HCT116 (cell line): Measurements from ENCODE around the gene ERVH48-1. TPM values are rescaled to one million over a fixed set of nuclear protein-coding genes. Genes with fewer than 3 reads are reported as not detected.

Source experiments
- ATAC-seq: fragments of 200-7000 bp; cut with Tn5 transposase; 2 replicates; pipeline ENCODE4 v1.9.1; 2020; ENCODE audit warnings: mild to moderate bottlenecking, moderate library complexity
- BruUV-seq: library from RNA; stranded (reverse); fragments of 400-500 nt; replicated peaks from 2 replicates; lab custom pipeline; 2021; lab: Mats Ljungman, UMichigan
- CTCF ChIA-PET: fragments of 300-600 bp; sonication (Branson Sonifier 250); formaldehyde crosslinking; loops from one replicate; lab custom pipeline; 2021; ENCODE audit warnings: antibody characterized with exemption; lab: Charles Lee
- POLR2A ChIA-PET: fragments of 300-600, 350-600 bp; sonication (Branson Sonifier 250); formaldehyde crosslinking; loops from one replicate; lab custom pipeline; 2021; ENCODE audit warnings: antibody characterized with exemption; lab: Charles Lee
- RAD21 ChIA-PET, 2 experiments: fragments of 300-600 bp; sonication (Branson Sonifier 250); formaldehyde crosslinking; loops; one replicate each; lab custom pipeline; 2023; ENCODE audit warnings: low total read pairs in 2 of 2; ENCODE audit not compliant: uncharacterized antibody in 2 of 2, unreplicated experiment in 2 of 2, low non-redundant PET in 1 of 2; lab: Charles Lee
- DNase-seq: peaks from one replicate; pipeline ENCODE4 v3.0.0-alpha.2; 2010; ENCODE audit warnings: low read depth, low spot score
- H2AFZ ChIP-seq: fragments of 200-600 bp; shearing (Covaris generic), sonication (generic); 2 replicates; pipeline ENCODE4 v1.6.1; 2017; ENCODE audit warnings: low read depth, mixed run types, mixed read lengths, antibody characterized with exemption, low read length; ENCODE audit not compliant: poor library complexity, severe bottlenecking
- H3K27ac ChIP-seq: 2 replicates; pipeline ENCODE4 v1.5.1; 2012; ENCODE audit warnings: low read depth, low read length
- H3K27me3 ChIP-seq: fragments of 200-600 bp; sonication (generic); 2 replicates; pipeline ENCODE4 v1.6.1; 2016; ENCODE audit warnings: mixed run types, low read length, mixed read lengths; ENCODE audit not compliant: insufficient read depth
- H3K36me3 ChIP-seq, 2 experiments: fragments of 200-500 bp in 1 of 2; fragments of 200-600 bp in 1 of 2; sonication (Bioruptor generic) in 1 of 2; sonication (generic) in 1 of 2; 2 replicates each; pipeline versions ENCODE4 v1.5.1 to v1.6.1; 2014 to 2016; ENCODE audit warnings: low read length in 2 of 2, inconsistent platforms in 1 of 2, mixed read lengths in 1 of 2, mixed run types in 1 of 2; ENCODE audit not compliant: insufficient read depth in 2 of 2, control insufficient read depth in 1 of 2
- H3K4me1 ChIP-seq, 2 experiments: fragments of 200-600 bp in 1 of 2; sonication (generic) in 1 of 2; 2 replicates each; pipeline versions ENCODE4 v1.5.1 to v1.6.1; 2012 to 2017; ENCODE audit warnings: low read length in 2 of 2, inconsistent platforms in 1 of 2, mild to moderate bottlenecking in 1 of 2, mixed read lengths in 1 of 2, mixed run types in 1 of 2, moderate library complexity in 1 of 2; ENCODE audit not compliant: insufficient read depth in 2 of 2, control insufficient read depth in 1 of 2
- H3K4me2 ChIP-seq: fragments of 200-600 bp; sonication (generic); 2 replicates; pipeline ENCODE4 v1.6.1; 2017; ENCODE audit warnings: mixed run types, low read length, mixed read lengths
- H3K4me3 ChIP-seq, 2 experiments: fragments of 200-600 bp in 1 of 2; sonication (generic) in 1 of 2; replicated peaks in 1 of 2; 2 replicates each; pipeline ENCODE4 v1.5.1; 2011 to 2016; ENCODE audit warnings: low read length in 2 of 2, control low read depth in 1 of 2, low read depth in 1 of 2, mild to moderate bottlenecking in 1 of 2, mixed read lengths in 1 of 2, mixed run types in 1 of 2
- H3K79me2 ChIP-seq: fragments of 200-600 bp; sonication (generic); 2 replicates; pipeline ENCODE4 v1.6.1; 2017; ENCODE audit warnings: mild to moderate bottlenecking, mixed run types, low read length, moderate library complexity, mixed read lengths; ENCODE audit not compliant: insufficient read depth
- H3K9ac ChIP-seq: fragments of 200-600 bp; sonication (generic); 2 replicates; pipeline ENCODE4 v1.6.1; 2016; ENCODE audit warnings: low read length, mixed read lengths
- H3K9me2 ChIP-seq: fragments of 200-600 bp; sonication (generic), shearing (Covaris generic); 2 replicates; pipeline ENCODE4 v1.6.1; 2017; ENCODE audit warnings: mixed run types, mild to moderate bottlenecking, moderate library complexity; ENCODE audit not compliant: insufficient read depth
- H3K9me3 ChIP-seq, 2 experiments: fragments of 200-500 bp in 1 of 2; fragments of 200-600 bp in 1 of 2; sonication (Bioruptor generic) in 1 of 2; sonication (generic) in 1 of 2; 2 replicates each; pipeline ENCODE4 v1.6.1; 2014 to 2017; ENCODE audit warnings: low read length in 2 of 2, mixed read lengths in 2 of 2, inconsistent platforms in 1 of 2, low read depth in 1 of 2, mild to moderate bottlenecking in 1 of 2, mixed run types in 1 of 2, moderate library complexity in 1 of 2; ENCODE audit not compliant: control insufficient read depth in 1 of 2, insufficient read depth in 1 of 2
- H4K20me1 ChIP-seq: fragments of 200-600 bp; sonication (generic), shearing (Covaris generic); 2 replicates; pipeline ENCODE4 v1.6.1; 2017; ENCODE audit warnings: mixed run types, mild to moderate bottlenecking, moderate library complexity; ENCODE audit not compliant: insufficient read depth
- ATF3 ChIP-seq: IDR thresholded peaks from 2 replicates; pipeline ENCODE4 v1.6.1; 2012
- CEBPB ChIP-seq: IDR thresholded peaks from 2 replicates; pipeline ENCODE4 v1.6.1; 2012; ENCODE audit warnings: low read depth
- CTCF ChIP-seq, 3 experiments: fragments of 200-600 bp in 1 of 3; sonication (generic) in 1 of 3; IDR thresholded peaks in 2 of 3; conservative IDR thresholded peaks in 1 of 3; 2 replicates each; pipeline ENCODE4 v1.5.1; 2012 to 2017; ENCODE audit warnings: low read depth in 2 of 3, low read length in 2 of 3, antibody characterized with exemption in 1 of 3, borderline replicate concordance in 1 of 3, control low read depth in 1 of 3, mild to moderate bottlenecking in 1 of 3, mixed read lengths in 1 of 3, mixed run types in 1 of 3, moderate library complexity in 1 of 3; ENCODE audit not compliant: insufficient read depth in 1 of 3
- EGR1 ChIP-seq: IDR thresholded peaks from 2 replicates; pipeline ENCODE4 v1.6.1; 2012; ENCODE audit warnings: low read depth
- JUND ChIP-seq: IDR thresholded peaks from 2 replicates; pipeline ENCODE4 v1.6.1; 2012
- POLR2AphosphoS5 ChIP-seq: IDR thresholded peaks from 2 replicates; pipeline ENCODE4 v1.6.1; 2011; ENCODE audit warnings: mild to moderate bottlenecking, low read depth, low read length, moderate library complexity
- SIN3A ChIP-seq: IDR thresholded peaks from 2 replicates; pipeline ENCODE4 v1.6.1; 2012; ENCODE audit warnings: low read depth
- TCF7L2 ChIP-seq: IDR thresholded peaks from 2 replicates; pipeline ENCODE4 v1.7.0; 2011; ENCODE audit warnings: borderline replicate concordance, inconsistent platforms; ENCODE audit not compliant: insufficient read depth, insufficient read length; ENCODE audit errors: extremely low read depth
- YY1 ChIP-seq: IDR thresholded peaks from 2 replicates; pipeline ENCODE4 v1.6.1; 2011; ENCODE audit warnings: low read length, low read depth, moderate library complexity, mild to moderate bottlenecking; ENCODE audit not compliant: insufficient replicate concordance; ENCODE audit errors: extremely low read depth
- ZFX ChIP-seq: fragments of 450-650 bp; IDR thresholded peaks from 2 replicates; pipeline ENCODE4 v1.6.1; 2017
- intact Hi-C: fragments of 100-400 bp; cut with micrococcal nuclease; formaldehyde crosslinking; loops from 2 replicates; pipeline ENCODE4 v1.10.0; 2022
- total RNA-seq: library from RNA; stranded (reverse); gene quantifications from one replicate; pipeline ENCODE4 v1.2.1, GENCODE V29; 2021; ENCODE audit not compliant: unreplicated experiment

The ERVH48-1 gene
- total RNA-seq, 1 experiment from 2014 or later: not detected

- no peak overlapping the region for H3K4me3 ChIP-seq
- no peaks in the 10 kb centered on the region for H3K4me1 ChIP-seq
- RAD21 ChIA-PET: no interaction called here
- POLR2A ChIA-PET: no interaction called here
- no peak overlapping the region for H3K27ac ChIP-seq
- no peaks in the 10 kb centered on the region for H3K27me3 ChIP-seq
- peaks cover 40% of the 10 kb centered on the region; the same call in 1 of the 2 replicates for H3K79me2 ChIP-seq
- intact Hi-C loops: no loop called here
- DNase-seq (no peak), ATAC-seq (no peak)
- H3K36me3 ChIP-seq: peaks cover 33 to 42% of the 10 kb centered on the region in 2 experiments
- BruUV-seq: no TSS peak
- no peak overlapping the region for H3K9ac ChIP-seq
- no peaks in the 10 kb centered on the region for H3K9me2 ChIP-seq
- CTCF ChIA-PET: no interaction called here
- H4K20me1 ChIP-seq: no peaks in the 10 kb centered on the region
- no peak for TF ChIP-seq JUND
- no peak for TF ChIP-seq POLR2AphosphoS5
- no peak for TF ChIP-seq TCF7L2
- no peak for TF ChIP-seq CTCF (IDR thresholded peaks at IDR 0.05 in 2 of 3, conservative IDR thresholded peaks at IDR 0.05 in 1 of 3; ENCODE audit: borderline replicate concordance in 1 of 3, insufficient read depth in 1 of 3, low read depth in 2 of 3, low read length in 2 of 3)
- no peak for TF ChIP-seq CEBPB
- no peak for TF ChIP-seq YY1
- TF ChIP-seq, all 23 proteins: peak for 0
- no peak overlapping the region for H2AFZ ChIP-seq
- H3K9me3 ChIP-seq: no peaks in the 10 kb centered on the region
- no peak overlapping the region for H3K4me2 ChIP-seq
Observed at GRCh38 chr21:42905195-42905594, 20.2 kb downstream of the ERVH48-1 start.

- no peak for TF ChIP-seq EGR1
- TF ChIP-seq ZFX: no peak
- TF ChIP-seq TCF7L2: no peak
- TF ChIP-seq SIN3A: no peak
- no peak for TF ChIP-seq ATF3
- no peaks in the 10 kb centered on the region for H4K20me1 ChIP-seq
- no peaks in the 10 kb centered on the region for H3K27me3 ChIP-seq
- H3K27ac ChIP-seq: no peak overlapping the region
- H3K36me3 ChIP-seq: peaks cover 35 to 46% of the 10 kb centered on the region in 2 experiments
- TSS peak; percentile 6 for BruUV-seq
- H3K9me3 ChIP-seq: no peaks in the 10 kb centered on the region
- intact Hi-C loops: no loop called here
- no peaks in the 10 kb centered on the region for H3K4me1 ChIP-seq
- no peak overlapping the region for H3K4me2 ChIP-seq
- POLR2A ChIA-PET: no interaction called here
- H3K79me2 ChIP-seq: peaks cover 49% of the 10 kb centered on the region
- ATAC-seq: no peak
- no peak overlapping the region for H3K4me3 ChIP-seq
- DNase-seq: no peak
- H3K9me2 ChIP-seq: no peaks in the 10 kb centered on the region
- no peak overlapping the region for H2AFZ ChIP-seq
- CTCF ChIA-PET: no interaction called here
- RAD21 ChIA-PET: no interaction called here
- no peak overlapping the region for H3K9ac ChIP-seq
Observed at GRCh38 chr21:42903817-42904216, 21.6 kb downstream of the ERVH48-1 start.
